AG04450 (cell line): ENCODE data around the gene TMED6. TPM values are rescaled to one million over a fixed set of nuclear protein-coding genes. Genes with fewer than 3 reads are reported as not detected.

ENCODE experiments used
- CTCF ChIA-PET: fragments of 300-600, 350-600 bp; formaldehyde crosslinking; extraction: SDS; loops from one replicate; lab custom pipeline; 2022; ENCODE audit warnings: antibody characterized with exemption, inconsistent platforms; lab: Charles Lee
- POLR2A ChIA-PET: fragments of 350-600 bp; formaldehyde crosslinking; extraction: SDS; loops from one replicate; lab custom pipeline; 2021; ENCODE audit warnings: antibody characterized with exemption, inconsistent platforms; lab: Yijun Ruan, JAX
- DNase-seq: peaks from one replicate; pipeline ENCODE4 v3.0.0-alpha.2; 2011; ENCODE audit warnings: low read depth, low spot score
- H3K27ac ChIP-seq: one replicate; pipeline ENCODE4 v1.5.1; 2012; ENCODE audit warnings: low read depth, low read length, control low read depth
- H3K27me3 ChIP-seq: one replicate; pipeline ENCODE4 v1.6.0; 2012; ENCODE audit warnings: low read length; ENCODE audit not compliant: control insufficient read depth, insufficient read depth
- H3K4me3 ChIP-seq: 2 replicates; pipeline ENCODE4 v1.5.1; 2011; ENCODE audit warnings: mild to moderate bottlenecking, low read depth, low read length, control low read depth
- H3K9me3 ChIP-seq: 2 replicates; pipeline ENCODE4 v1.5.1; 2012; ENCODE audit warnings: low read length; ENCODE audit not compliant: control insufficient read depth, insufficient read depth
- CTCF ChIP-seq: IDR thresholded peaks from 2 replicates; pipeline ENCODE4 v1.5.1; 2011; ENCODE audit warnings: low read depth, low read length, control low read depth, inconsistent platforms
- polyA plus RNA-seq: library from polyadenylated mRNA; depleted of rRNA; stranded (reverse); fragments of >200 nt; gene quantifications from 2 replicates; pipeline ENCODE4 v1.2.3, GENCODE V29; 2011

TMED6 gene
- polyA plus RNA-seq, 1 experiment, result not detected

- H3K4me3 ChIP-seq, result no peak overlapping the region
- no peak for TF ChIP-seq CTCF
- no peak overlapping the region for H3K27ac ChIP-seq
- ChIA-PET POLR2A (interaction anchor here (0.7 kb wide), 1 partner anchor 374 kb away, joined by 3 read pairs; the partner anchor contains the start of gene NOB1), CTCF (interaction anchor here (0.7 to 1.8 kb wide), 3 partner anchors 15 to 310 kb away, joined by 4 to 10 read pairs (median 6); no protein-coding TSS in a partner anchor)
- H3K27me3 ChIP-seq, result no peaks in the 10 kb centered on the region
- DNase-seq, result no peak
- no peaks in the 10 kb centered on the region for H3K9me3 ChIP-seq
Measured at GRCh38 chr16:69381231-69381630, 29.6 kb upstream of the TMED6 start.

GRCh38 chr16:69378760-69379159, 27.2 kb upstream of the TMED6 start:
- Histone ChIP-seq H3K27me3 (no peaks in the 10 kb centered on the region), H3K4me3 (no peak overlapping the region), H3K9me3 (no peaks in the 10 kb centered on the region), H3K27ac (no peak overlapping the region)
- DNase-seq, result no peak
- no peak for TF ChIP-seq CTCF
- ChIA-PET CTCF (interaction anchor here (0.6 to 1.2 kb wide), 3 partner anchors 16 to 376 kb away, joined by 3 to 4 read pairs (median 3); partner anchors contain the start of gene NOB1), POLR2A (no interaction called here)

GRCh38 chr16:69378036-69378435, 26.4 kb upstream of the TMED6 start:
- ChIA-PET CTCF (interaction anchor here (0.8 to 1.3 kb wide), 2 partner anchors 18 to 377 kb away, joined by 3 read pairs; partner anchors contain the start of gene NOB1), POLR2A (no interaction called here)
- no peaks in the 10 kb centered on the region for H3K9me3 ChIP-seq
- DNase-seq, result no peak
- no peak overlapping the region for H3K4me3 ChIP-seq
- no peak for TF ChIP-seq CTCF
- no peak overlapping the region for H3K27ac ChIP-seq
- no peaks in the 10 kb centered on the region for H3K27me3 ChIP-seq

- Histone ChIP-seq H3K4me3 (no peak overlapping the region), H3K9me3 (no peaks in the 10 kb centered on the region), H3K27me3 (no peaks in the 10 kb centered on the region), H3K27ac (no peak overlapping the region)
- ChIA-PET CTCF (no interaction called here), POLR2A (interaction anchor here (0.6 to 0.7 kb wide), 2 partner anchors 10 to 220 kb away, joined by 3 to 12 read pairs; no protein-coding TSS in a partner anchor)
- no peak for TF ChIP-seq CTCF
- DNase-seq, result no peak
Measured at GRCh38 chr16:69376393-69377059, 24.9 kb upstream of the TMED6 start.

- Histone ChIP-seq H3K9me3 (no peaks in the 10 kb centered on the region), H3K27me3 (no peaks in the 10 kb centered on the region), H3K4me3 (no peak overlapping the region), H3K27ac (no peak overlapping the region)
- DNase-seq, result no peak
- ChIA-PET POLR2A (no interaction called here), CTCF (interaction anchor here (0.7 kb wide), 1 partner anchor 23 kb away, joined by 3 read pairs; no protein-coding TSS in a partner anchor)
- TF ChIP-seq CTCF, result no peak
Measured at GRCh38 chr16:69373019-69373418, 21.4 kb upstream of the TMED6 start.
